ENCODE results near the gene DNAJC1.

Gene DNAJC1

GRCh38 chr10:21756707-21757106 is 246.8 kb downstream of the DNAJC1 start:
- DNase-seq: no peak

DNA sequence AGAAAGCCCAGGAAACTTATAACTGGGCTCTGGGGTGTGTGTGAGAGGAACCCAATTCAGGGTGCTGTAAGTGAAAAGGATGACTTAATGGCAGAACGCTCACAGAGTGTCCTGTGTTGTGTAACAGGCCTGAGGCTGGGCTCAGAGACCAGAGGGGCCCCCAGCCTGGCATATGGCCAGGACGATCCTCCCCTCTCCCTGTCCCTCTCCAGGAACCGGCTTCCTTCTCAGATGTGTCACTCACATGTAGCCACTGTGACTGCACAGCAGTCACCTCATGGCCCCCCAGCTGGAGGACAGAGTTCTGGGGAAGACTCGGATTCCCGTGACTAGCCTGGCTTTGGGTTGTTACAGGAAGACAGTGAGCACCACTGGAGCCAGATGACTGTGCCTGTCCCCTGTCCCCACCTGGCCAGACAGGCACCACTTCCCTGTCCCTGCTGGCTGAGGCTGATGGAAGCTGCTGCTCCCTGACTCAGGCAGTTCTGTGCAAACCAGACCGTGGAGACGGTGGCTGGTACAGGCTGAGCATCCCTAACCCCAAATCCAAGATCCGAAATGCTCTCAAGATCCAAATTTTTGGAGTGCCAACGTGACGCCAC is 249.0 kb downstream of the DNAJC1 start:
- DNase-seq: no peak

DNA sequence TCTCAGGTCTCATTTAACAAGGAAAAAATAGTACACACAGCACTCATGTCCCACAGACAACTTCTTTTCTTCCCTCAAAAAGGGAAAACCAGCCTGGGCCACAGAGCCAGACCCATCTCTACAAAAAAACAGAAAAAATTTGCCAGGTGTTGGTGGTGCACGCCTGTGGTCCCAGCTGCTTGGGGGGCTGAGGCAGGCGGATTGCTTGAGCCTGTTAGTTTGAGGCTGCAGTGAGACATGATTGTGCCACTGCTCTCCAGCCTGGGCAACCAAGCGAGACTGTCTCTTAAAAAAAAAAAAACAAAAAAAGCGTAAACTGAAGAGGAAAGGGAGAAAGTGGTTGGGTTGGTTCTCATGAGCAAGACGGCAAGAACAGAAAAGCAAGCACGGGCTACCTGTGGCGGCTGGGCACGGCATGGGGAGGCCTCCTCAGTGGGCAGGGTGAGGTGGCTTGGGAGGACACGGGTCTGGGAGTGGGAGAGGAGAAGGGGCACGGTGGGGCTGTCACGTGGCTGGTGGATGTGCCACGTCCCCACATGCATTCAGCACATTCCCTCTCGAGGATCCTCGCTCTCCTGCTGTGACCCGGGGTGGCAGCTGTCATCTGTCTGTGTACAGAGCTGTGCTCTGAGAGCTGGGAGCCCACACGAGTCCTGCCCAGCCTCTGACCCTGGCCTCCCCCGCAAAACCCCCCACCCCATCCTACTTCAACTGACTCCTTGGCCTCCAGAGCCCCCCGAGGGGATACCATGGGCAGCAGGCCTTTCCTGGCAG is 249.8 kb downstream of the DNAJC1 start:
- no peak for DNase-seq

DNA sequence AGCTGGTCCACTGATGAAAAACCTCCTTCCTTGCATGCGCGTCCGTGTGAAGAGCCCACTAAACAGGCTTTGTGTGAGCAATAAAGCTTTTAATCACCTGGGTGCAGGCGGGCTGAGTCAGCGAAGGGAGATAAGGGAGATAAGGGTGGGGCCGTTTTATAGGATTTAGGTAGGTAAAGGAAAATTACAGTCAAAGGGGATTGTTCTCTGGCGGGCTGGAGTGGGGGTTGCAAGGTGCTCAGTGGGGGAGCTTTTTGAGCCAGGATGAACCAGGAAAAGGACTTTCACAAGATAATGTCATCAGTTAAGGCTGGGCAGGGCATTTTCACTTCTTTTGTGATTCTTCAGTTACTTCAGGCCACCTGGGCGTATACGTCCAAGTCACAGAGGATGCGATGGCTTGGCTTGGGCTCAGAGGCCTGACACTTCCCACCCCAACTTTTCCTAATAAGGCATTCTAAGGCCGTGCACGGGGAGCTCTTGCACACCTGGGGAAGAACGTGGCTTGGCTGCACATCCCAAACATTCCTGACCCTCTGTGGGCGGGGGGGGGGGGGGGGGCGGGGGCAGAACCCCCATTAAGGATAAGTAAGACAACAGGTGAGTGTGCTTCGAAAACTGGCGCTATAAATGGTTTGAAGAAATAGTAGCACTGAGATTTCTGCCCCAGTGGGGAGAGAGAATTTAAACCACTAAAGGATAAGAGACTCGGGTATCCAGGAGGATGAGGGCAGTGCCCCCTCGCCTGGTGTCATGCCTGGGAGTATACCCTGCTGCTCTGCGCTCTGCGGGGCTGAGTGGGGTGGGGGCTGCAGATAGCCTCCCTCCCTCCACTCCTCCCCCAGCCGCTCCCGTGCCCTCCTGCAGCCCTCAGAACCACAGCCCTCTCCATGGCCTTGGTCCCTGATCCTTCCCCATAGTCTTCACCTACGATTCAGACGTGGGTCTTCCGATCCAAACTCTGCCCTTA is 251.9 kb downstream of the DNAJC1 start:
- no peak for DNase-seq

DNA sequence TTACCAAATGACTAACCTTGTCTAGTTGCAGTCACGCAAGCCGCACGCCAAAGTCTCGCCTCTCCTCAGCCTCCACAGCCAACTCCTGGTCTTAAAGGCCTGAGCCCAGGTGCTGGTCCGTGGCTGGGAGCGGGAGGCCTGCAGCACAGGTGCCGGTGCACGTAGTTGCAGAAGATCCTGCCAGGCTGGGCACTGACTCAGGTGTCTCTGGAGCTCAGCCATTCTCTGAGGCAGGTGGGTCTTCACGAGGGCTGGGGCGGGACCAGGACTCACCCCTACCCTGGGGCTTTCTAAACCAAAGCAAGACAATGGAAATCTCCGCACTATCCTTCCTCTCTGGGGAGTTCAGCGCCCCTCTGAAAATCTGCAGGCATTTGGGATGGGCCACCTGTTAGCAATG is 253.1 kb downstream of the DNAJC1 start:
- no peak for DNase-seq

GRCh38 chr10:21749788-21750187 is 253.7 kb downstream of the DNAJC1 start:
- no peak for DNase-seq

DNA sequence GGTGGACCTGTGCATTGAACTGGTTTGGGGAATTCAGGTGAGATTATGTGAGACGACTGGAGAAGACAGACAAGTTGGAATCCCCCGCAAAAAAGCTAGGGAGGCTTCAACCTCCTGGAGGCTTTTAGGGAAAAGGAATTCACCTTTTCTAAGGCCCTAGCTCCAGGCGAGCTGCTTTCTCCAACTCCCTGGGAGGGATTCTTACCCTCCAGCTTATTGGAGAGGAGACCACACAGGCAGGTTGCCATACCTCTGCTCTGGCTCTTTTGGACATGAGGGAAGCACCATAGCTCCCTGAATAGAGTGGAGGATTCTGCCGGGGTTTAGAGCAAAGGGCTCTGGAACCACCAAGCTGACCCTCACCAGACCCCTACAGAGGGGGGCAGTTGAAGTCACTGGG is 255.7 kb downstream of the DNAJC1 start:
- no peak for DNase-seq

GRCh38 chr10:21746118-21746517 is 257.4 kb downstream of the DNAJC1 start:
- no peak for DNase-seq

DNA sequence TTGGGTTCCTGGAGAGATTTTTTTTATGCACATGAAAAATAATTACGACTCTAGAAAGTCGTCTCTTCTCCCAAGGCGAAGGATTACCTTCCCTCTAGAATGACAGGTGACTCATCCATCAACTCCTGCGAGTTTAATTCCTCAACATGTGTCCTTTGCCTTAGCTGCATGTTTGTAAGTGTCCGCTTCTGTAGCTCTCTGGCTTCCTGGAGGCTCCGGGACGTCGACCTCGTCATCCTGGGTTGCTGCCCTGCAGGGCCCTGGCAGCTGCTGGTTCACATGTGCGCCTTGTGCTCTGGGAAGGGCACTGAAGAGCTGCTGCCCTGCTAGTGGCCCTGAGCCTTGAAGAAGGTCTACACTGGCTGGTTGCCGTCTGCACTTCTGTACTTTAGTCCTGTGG is 259.3 kb downstream of the DNAJC1 start:
- DNase-seq: no peak

- DNase-seq: no peak
Observed at GRCh38 chr10:21742740-21743412, 260.7 kb downstream of the DNAJC1 start.

DNA sequence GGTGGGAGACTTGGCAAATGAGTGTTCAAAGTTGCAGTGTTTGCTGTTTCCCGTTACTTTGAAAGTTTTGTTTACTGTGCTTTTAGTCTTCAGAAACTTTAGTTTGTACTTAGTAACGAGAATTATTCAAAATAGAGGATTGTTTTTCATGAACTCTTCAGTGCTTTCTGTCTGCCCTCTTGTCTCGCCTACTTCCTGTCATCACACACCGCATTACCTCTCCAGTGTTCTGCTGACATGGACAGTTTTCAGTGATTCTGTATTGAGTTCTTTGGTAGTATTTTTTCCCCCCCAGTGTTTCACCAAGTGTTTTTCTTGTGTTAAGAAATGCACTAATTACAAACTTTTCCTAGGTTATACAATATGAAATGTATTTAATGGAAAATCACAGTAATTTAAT is 262.5 kb downstream of the DNAJC1 start:
- no peak for DNase-seq

DNA sequence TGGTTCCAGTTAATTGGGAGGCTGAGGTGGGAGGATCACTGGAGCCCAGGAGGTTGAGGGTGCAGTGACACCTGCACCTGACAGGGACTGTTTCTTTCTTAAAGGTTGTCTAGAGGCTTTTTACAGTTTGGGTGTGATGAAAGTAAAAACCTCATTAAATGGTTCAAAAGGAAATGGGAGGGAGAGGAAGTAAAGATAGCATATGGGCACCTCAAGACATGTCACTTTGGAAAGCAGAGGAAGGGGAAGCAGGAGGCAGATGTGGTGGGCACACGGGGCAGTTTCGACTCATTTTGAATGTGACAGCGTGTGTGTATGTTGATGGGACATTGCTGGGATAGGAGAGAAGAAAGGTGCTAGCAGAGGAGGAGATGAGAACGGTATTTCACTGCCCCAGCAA is 266.4 kb downstream of the DNAJC1 start:
- DNase-seq: no peak

- DNase-seq: no peak
Observed at GRCh38 chr10:21733710-21734109, 269.8 kb downstream of the DNAJC1 start.

GRCh38 chr10:21732067-21732772 is 271.3 kb downstream of the DNAJC1 start:
- DNase-seq: peak in 1 of 2 donors; percentile 26

DNA sequence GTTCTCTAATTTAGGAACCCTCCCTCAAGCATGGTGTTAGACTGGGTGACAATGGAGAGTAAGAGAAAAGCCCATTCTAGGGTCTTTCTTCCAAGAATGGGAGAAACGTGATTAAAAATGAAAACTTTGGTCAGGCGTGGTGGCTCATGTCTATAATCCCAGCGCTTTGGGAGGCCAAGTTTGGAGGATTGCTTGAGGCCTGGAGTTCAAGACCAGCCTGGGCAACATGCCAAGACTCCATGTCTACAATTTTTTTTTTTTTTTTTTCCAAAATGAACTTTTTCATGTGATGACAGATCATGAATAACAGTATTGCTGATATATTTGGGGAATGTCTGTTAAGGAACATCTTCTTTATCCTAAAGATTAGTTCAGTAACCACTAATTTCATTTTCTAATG is 274.9 kb downstream of the DNAJC1 start:
- DNase-seq: no peak

GRCh38 chr10:21727452-21728168 is 275.9 kb downstream of the DNAJC1 start:
- DNase-seq: no peak

GRCh38 chr10:21726601-21727225 is 276.8 kb downstream of the DNAJC1 start:
- DNase-seq: no peak

- DNase-seq: peak in 1 of 2 donors; percentile 21
Observed at GRCh38 chr10:21724687-21725367, 278.7 kb downstream of the DNAJC1 start.

GRCh38 chr10:21724020-21724589 is 279.4 kb downstream of the DNAJC1 start:
- no peak for DNase-seq

GRCh38 chr10:21722209-21722608 is 281.3 kb downstream of the DNAJC1 start:
- no peak for DNase-seq
